Esophagus muscularis mucosa (tissue), 3 donors: ENCODE data around the gene NACAD.

Experiments
- POLR2A ChIP-seq: fragments of 450-650 bp; IDR thresholded peaks from one replicate; pipeline ENCODE4 v1.6.1; 2017; ENCODE audit warnings: antibody characterized with exemption, moderate library complexity, mild to moderate bottlenecking, low read depth
- TF ChIP-seq, protein P1 (sequence below), 3 experiments: fragments of 200-600 bp in 2 of 3; fragments of 450-650 bp in 1 of 3; sonication (generic) in 2 of 3; IDR thresholded peaks; one replicate each; pipeline ENCODE4 v1.5.1; 2017 to 2019; ENCODE audit warnings: antibody characterized with exemption in 3 of 3, mild to moderate bottlenecking in 2 of 3, moderate library complexity in 1 of 3

DNA sequence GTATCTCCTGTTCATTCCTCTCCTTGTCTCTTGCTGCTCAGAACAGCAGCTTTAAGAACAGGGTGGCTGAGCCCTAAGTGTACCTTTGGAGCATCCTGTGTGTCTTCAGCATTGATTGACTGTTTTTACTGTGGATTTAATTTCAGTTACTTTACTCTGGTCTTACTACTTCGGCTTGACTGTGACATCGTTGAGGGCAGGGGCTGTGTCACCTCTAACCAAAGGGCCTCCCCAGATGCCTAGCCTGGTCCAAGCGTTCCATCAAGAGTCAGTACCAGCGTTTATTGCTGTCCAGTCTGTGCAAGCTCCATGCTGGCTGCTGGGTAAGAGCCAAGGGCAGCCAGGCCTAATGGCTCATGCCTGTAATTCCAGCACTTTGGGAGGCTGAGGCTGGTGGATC, 56.3 kb downstream of the NACAD start:
- TF ChIP-seq, protein P1, sequence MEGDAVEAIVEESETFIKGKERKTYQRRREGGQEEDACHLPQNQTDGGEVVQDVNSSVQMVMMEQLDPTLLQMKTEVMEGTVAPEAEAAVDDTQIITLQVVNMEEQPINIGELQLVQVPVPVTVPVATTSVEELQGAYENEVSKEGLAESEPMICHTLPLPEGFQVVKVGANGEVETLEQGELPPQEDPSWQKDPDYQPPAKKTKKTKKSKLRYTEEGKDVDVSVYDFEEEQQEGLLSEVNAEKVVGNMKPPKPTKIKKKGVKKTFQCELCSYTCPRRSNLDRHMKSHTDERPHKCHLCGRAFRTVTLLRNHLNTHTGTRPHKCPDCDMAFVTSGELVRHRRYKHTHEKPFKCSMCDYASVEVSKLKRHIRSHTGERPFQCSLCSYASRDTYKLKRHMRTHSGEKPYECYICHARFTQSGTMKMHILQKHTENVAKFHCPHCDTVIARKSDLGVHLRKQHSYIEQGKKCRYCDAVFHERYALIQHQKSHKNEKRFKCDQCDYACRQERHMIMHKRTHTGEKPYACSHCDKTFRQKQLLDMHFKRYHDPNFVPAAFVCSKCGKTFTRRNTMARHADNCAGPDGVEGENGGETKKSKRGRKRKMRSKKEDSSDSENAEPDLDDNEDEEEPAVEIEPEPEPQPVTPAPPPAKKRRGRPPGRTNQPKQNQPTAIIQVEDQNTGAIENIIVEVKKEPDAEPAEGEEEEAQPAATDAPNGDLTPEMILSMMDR (IDR thresholded peaks at IDR 0.05) = no peak
- TF ChIP-seq POLR2A = no peak
